Amniotic epithelial cell (primary cell): ENCODE results near the gene PUM1.

Experiments
- DNase-seq: peaks from one replicate; pipeline ENCODE4 v3.0.0-alpha.2; 2010; ENCODE audit warnings: low read depth

PUM1 gene

GRCh38 chr1:30892671-30893073 is 172.8 kb downstream of the PUM1 start:
- no peak for DNase-seq

- DNase-seq, result no peak
These were observed 174.3 kb downstream of the PUM1 start for GRCh38 chr1:30891227-30891552.

- DNase-seq, result no peak
These were observed 174.9 kb downstream of the PUM1 start for GRCh38 chr1:30890502-30891226.

- DNase-seq, result no peak
These were observed 176.0 kb downstream of the PUM1 start for GRCh38 chr1:30889511-30889910.

- DNase-seq, result no peak
These were observed 176.5 kb downstream of the PUM1 start for GRCh38 chr1:30888975-30889374.

- peak; percentile 83 for DNase-seq
These were observed 177.1 kb downstream of the PUM1 start for GRCh38 chr1:30888391-30888790.

- DNase-seq, result peak; percentile 42
These were observed 177.8 kb downstream of the PUM1 start for GRCh38 chr1:30887485-30888315.

- DNase-seq, result no peak
These were observed 178.6 kb downstream of the PUM1 start for GRCh38 chr1:30886710-30887428.

GRCh38 chr1:30885570-30886522 is 179.7 kb downstream of the PUM1 start:
- DNase-seq, result no peak

- DNase-seq, result no peak
These were observed 180.8 kb downstream of the PUM1 start for GRCh38 chr1:30884723-30885122.

- DNase-seq, result no peak
These were observed 181.9 kb downstream of the PUM1 start for GRCh38 chr1:30883389-30884172.

GRCh38 chr1:30882678-30883388 is 182.7 kb downstream of the PUM1 start:
- no peak for DNase-seq
